ENCODE results near the gene HOXA10.

Gene HOXA10

DNA sequence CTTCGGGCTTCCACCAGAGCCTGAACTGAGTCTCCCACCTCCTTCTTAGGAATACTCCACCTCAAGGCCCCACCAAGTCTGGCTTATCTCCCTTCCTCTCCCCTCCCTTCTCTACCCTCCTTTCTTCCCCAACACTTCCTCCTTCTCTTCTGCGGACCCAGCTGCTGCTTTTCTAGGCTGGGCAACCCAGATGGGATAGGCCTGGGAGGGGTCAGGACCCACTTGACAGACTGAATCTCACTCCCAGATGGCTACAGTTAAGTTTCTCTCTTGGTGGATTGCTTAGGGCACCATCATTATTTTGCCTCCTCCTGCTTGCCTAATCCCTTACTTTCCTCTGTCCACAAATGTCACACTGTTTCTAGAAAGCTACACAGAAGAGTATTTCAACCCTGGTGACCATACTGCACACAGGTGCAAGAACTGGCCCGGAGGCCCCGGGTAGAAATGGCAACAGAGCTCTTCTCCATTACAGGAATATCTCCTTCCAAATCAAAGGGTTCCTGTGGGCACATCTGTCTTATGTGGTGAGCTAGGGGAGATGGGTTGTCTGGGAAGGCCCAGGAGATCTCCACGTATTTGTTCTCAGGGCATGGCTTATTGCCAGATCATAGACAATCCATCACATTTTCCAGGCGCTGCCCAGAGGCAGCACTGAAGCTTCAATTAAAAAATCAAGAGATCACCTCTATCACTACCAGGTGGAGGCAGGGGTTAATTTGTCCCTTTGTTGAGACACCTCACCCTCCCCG is 16.1 kb upstream of the HOXA10 start:
- DNase-seq = no peak

- DNase-seq = no peak
Measured at GRCh38 chr7:27189295-27189996, 15.3 kb upstream of the HOXA10 start.

DNA sequence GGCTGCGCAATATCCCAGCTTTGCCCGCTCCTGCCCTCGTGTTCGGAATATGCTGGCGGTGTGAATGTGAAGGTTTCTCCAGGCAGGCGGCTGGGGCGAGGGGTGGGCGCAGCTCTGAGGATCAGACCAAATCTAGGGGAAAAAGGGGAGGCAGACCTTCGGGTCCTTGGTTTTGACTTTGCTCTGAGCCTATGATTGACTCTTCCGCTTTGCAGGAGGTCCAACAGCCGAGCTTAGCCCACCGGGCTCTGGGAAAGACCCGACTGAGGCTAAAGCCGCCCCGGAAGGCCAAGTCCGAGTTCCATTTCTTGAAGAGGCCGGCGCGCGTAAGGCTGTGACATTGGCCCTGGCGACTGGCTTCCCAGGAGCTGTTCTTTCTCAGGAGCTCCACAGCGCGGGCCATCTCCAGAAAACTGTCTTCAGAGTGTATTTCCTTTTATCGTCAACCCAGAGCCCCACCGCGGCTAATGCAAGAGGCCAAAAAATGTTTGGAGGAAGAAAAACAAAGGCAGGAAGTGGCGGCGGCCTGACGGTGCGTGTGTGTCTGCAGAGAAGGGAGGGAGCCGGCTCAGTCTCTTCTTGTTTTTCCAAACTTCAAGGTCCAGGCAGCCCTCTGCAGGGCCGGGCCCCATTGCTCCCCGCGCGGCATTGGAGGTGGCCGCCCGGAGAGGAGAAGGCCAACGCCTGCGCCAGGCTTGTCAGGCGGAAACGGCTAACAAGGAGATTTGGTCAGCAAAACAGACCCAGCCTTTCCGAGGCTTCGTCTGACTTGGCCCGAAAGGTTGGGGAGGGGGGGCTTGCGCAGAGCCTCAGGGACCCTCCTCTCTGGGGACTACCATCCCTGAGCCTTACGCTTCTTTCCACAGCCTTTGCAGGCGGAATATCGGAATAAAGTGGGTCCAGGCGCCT is 14.5 kb upstream of the HOXA10 start:
- DNase-seq = peak in 1 of 2 donors; percentile 33

DNA sequence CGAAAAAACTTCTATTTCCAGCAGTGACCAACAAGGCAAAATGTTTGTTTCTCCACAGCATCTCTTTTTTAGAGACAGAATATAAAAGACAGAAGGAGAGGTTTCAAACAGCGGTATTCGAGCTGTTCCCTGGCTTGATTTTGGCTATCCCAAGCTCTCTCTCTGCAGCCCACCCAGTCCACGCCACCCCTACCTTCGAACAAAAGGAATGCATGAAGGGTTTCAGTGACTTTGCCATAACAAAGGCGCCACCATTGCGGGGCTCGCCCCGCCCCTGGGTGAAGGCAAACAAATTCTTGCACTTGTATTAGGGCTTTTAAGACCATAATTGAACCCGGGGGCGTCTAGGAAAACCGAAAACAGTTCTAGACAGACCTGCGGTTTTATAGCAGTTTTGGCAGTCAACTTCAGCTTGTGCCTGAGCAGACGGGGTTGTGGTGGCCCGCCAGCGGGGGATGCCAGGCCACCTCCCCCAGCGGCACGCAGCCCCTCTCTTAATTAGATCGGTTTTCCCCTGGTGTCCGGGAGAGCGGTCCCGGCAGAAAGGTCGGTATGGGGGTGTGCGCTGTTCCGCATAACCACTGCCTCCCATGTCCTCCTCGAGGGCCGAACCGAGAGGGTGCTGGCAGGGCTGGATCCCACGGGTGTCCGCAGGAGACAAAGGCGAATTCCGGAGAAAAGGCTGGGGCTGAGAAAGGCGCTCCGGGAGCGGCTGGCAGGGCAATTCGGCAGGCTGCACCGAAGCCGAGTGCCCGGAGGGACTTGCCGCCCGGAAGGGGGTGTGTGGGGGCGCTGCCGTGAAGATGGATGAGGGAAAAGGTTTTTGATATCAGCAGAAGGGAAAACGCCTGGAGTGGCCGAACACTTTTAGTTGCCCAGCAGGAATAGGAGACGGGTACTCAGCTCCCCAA is 13.6 kb upstream of the HOXA10 start:
- no peak for DNase-seq

DNA sequence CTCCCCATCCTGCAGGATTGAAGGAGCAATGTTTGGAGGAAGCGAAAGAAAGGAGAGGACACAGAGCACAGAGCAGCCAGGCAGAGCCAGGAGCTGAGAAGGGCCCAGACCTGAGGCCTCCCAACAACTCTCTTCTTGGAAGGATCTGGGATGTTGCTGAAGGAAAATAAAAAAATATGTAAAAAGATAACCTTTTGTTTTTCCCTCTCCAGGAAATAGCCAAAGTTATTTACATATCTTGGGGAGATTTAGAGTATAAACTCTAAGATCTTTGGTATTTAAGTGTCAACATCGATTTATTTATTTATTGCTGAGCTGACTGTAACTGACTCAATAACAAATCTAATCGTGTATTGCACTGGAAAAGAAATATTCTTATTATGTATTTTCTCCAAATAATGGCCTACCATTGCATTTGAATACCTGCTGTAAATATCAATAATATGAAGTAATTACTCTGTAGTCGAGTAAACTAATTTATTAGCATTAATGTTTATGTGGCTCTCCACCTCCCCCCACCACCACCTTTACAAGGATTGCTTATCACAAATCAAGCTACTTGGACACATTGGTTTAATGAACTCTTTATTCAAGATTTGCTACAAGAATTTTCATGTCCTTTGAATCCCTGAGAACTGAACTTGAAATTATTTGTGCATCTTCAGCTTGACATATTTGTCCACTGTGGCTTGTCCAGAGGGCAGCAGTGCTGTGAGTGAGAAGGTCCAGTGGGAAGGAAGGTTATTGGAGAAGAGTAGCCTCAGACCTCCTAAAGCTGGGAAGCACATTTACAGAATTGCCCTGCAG is 12.8 kb upstream of the HOXA10 start:
- no peak for DNase-seq

DNA sequence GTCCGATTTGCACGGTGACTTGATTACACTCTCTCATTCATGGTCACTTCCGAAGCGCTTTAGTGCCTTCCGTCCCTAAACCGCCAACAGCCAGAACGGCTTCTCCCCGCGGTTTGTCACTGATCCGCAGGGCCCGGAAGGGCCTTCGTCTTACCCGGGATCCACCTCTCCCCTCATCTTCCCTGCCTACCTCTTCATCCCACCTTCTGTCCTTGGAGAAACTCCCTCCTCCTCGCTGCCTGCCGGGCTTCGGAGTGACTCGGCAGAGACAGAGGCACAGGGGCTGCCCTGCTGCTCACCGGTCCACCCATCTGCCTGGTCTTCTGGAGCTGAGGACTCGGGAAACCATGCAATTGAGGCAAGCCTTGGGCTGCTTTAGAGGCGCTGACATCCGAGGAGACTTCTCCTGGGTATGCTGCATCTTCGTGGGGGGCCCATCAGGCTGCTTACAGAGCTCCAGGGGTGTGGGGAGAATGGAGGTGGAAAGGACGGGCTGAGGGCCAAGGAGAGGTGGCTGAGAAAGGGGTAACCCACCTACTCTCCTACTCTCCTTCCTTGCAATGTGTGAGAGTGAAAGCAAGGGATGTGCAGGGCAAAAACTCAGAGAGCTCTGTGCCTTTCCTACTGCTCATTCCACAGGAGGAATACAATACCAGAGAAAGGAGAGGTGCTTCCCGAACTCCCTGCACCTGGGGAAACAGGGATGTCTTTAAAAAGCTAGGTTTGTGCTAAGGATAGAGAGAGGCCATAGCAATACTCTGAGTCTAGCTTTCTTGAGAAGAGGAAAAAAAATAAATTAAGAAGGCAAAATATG is 11.9 kb upstream of the HOXA10 start:
- no peak for DNase-seq

DNA sequence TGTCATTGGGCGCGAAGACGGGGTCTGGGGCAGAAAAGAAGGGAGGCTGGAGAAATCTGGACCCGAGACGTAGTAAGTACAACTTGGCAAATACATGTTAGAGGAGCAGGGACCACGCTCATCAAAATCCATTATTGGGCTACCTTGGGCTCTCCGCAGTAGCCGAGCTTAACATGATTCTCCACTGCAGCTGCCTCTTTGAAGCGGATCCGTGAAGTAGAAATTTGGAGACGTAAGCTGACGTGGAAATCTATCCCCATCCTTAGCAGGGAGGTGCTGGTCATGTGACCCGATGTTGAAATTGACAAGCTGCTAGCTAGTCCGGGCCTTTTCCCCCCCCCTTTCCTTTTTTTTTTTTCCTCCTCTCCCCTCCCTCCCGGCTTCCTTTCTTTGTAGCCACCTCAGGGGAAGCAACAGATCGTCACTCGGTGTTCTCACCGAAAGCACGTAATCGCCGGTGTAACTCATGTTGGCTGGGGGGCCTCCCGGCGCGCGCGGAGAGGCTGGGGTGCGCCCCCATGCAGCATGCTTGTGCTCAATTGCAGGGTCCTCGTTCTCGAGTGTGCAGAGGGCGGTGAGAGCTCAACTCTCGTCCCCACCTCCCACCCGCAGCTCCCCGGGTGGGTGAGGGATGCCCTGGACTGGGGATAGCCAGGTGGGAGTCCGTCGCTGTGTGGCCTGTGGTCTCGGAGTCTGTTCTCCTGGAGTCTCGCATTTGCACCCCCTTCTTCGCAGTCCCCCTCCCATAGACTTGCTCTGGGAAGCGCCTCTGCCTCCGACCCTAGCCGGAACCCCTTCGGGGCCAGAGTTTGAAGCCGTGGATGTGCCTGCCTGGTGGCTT is 11.1 kb upstream of the HOXA10 start, which contains the start of gene HOXA11:
HOXA11 (minus strand) TSS at position 220 of the 841 bp plus-strand sequence; CDS start at position 132, 88 bp downstream.
- no peak for DNase-seq

GRCh38 chr7:27184337-27185012 is 10.4 kb upstream of the HOXA10 start:
- DNase-seq = no peak

- no peak for DNase-seq
Measured at GRCh38 chr7:27183682-27184336, 9.7 kb upstream of the HOXA10 start.

GRCh38 chr7:27182861-27183681 is 9.0 kb upstream of the HOXA10 start:
- DNase-seq = no peak

DNA sequence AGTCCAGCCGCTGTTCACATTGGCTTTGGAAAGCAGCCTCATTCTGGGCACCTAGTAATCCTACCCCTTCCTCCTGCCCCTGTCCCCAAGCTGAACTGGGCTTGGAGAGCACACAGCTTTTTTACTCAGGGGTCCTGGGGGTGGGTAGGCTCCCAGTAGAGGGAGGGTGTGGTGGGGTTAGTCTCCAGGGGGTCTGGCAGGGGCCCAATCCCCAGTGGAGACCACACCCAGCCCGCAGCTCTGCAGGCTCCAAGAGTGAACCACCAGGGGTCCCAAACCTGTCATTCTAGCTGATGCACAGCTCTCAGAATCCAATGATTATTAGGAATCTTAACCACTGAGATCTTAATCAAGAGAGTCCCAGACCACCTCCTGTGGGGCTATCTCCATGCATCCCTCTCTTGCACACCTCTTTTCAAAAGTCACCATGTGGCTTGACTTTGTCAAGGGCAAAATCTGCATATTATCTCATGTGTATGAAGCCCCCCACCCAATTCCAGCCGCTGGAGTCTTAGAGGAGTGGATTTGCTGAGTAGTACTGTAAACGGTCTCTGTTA is 8.2 kb upstream of the HOXA10 start:
- no peak for DNase-seq

- DNase-seq = no peak
Measured at GRCh38 chr7:27181795-27182275, 7.7 kb upstream of the HOXA10 start.

DNA sequence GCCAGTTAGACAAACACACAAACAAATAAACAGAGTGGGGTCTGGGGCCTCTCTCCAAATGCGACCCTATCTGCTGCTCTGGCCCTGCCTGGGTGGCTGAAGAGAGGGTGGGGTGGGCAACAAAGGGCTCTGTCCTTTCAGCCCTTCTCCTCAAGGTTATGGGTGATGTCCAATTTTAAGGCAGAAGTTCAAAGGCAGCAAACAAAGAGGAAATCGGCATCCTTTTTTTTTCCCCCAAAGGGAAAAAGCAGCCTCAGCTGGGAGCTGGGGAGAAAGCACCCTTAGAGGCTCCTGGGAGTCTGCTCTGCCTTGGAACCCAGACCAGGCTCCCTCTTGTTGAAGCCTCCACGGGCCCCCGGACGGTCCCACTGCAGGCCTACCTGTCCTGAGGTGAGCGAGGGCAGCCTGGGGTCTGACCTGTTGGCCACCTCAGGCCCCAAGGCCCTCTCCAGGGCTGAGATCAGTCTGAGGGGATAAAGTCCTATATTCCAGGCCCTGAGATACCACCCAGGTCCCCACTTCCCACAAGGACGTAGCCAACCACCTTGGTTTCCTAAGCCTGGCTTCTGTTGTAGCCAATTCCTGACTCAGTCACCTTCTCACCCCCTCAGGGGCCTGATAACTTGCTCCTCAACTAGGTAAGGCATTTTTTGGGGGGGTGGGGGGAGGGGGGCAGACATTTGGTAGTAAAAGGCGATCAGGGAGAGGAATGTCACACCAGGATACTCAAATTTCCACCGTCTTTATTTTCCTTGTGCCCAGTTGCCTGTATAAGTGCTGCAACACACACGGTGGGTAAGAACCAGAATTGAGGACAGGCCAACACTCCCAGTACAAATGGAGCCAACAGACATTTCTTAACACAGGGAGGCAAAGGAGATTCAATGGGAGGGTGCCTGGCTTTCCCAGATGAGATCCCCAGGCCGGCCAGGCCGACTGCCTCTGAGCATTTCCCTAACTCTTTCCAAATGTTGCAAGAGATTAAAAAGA is 6.6 kb upstream of the HOXA10 start:
- DNase-seq = no peak

DNA sequence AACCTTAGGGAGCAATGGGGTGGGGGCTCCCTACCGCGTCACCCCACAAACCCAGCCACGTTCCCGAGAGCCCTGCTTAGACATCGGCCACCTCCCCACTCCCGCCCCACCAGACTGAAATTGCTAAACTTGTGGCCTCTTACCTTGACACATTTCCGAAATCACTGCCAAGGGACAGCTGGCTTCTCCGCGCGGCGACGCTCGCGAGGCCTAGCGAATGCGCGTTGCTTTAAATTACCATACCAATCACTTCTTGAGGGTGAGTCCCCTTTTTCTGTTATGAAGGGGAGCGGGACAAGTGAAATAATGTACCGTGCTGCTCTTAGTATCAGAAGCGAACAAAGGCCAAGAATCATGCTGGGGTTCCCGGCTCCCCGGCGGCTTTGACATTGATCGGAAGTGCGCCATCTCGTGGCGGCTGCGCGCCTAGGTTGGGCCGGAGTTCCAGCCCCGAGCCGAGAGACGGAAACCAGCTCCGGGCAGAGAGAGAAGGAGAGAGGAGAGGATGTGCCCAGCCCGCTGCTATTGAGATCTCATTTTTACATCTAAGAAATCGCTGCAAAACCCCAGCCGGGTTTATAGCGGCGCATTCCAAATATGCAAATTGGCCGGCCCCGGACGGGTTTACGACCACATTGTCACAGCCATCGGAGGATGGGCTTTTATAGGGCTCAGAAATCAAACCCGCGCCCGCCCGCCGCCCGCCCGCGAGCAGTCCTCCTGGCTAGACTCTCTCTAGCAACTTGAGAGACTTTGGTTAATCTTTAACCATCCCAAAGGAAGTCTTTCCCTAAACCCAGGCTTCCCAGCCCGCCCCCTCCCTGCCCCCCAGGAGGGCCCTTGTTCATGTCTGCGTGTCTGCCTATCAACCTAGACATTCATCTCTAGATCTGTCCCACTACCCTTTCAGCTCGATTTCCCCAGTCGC is 5.6 kb upstream of the HOXA10 start:
- DNase-seq = peak; percentile 52 to 65

Measured in CD4-positive, alpha-beta T cell treated with Interferon alpha-2 for 1 hour (primary cell).